HCT116 (cell line): ENCODE data around the gene UBE2E1.

ENCODE experiments used
- CTCF ChIP-seq, 3 experiments: fragments of 200-600 bp in 1 of 3; sonication (generic) in 1 of 3; IDR thresholded peaks in 2 of 3; conservative IDR thresholded peaks in 1 of 3; 2 replicates each; pipeline ENCODE4 v1.5.1; 2012 to 2017; ENCODE audit warnings: low read depth in 2 of 3, low read length in 2 of 3, antibody characterized with exemption in 1 of 3, borderline replicate concordance in 1 of 3, control low read depth in 1 of 3, mild to moderate bottlenecking in 1 of 3, mixed read lengths in 1 of 3, mixed run types in 1 of 3, moderate library complexity in 1 of 3; ENCODE audit not compliant: insufficient read depth in 1 of 3
- EGR1 ChIP-seq: IDR thresholded peaks from 2 replicates; pipeline ENCODE4 v1.6.1; 2012; ENCODE audit warnings: low read depth
- ELF1 ChIP-seq: IDR thresholded peaks from 2 replicates; pipeline ENCODE4 v1.6.1; 2012; ENCODE audit warnings: low read depth, borderline replicate concordance
- FOSL1 ChIP-seq: IDR thresholded peaks from 2 replicates; pipeline ENCODE4 v1.6.1; 2012; ENCODE audit warnings: low read depth
- POLR2A ChIP-seq: IDR thresholded peaks from 2 replicates; pipeline ENCODE4 v1.7.0; 2011; ENCODE audit warnings: borderline replicate concordance; ENCODE audit not compliant: insufficient read depth, insufficient read length; ENCODE audit errors: extremely low read depth
- REST ChIP-seq: IDR thresholded peaks from 2 replicates; pipeline ENCODE4 v1.6.1; 2012; ENCODE audit warnings: low read depth
- SIN3A ChIP-seq: IDR thresholded peaks from 2 replicates; pipeline ENCODE4 v1.6.1; 2012; ENCODE audit warnings: low read depth

- TF ChIP-seq CTCF (IDR thresholded peaks at IDR 0.05 in 2 of 3, conservative IDR thresholded peaks at IDR 0.05 in 1 of 3; ENCODE audit: borderline replicate concordance in 1 of 3, insufficient read depth in 1 of 3, low read depth in 2 of 3, low read length in 2 of 3) (no peak), POLR2A (no peak), ELF1 (no peak), SIN3A (no peak), REST (no peak), FOSL1 (no peak), EGR1 (no peak)
Measured at GRCh38 chr3:23940775-23941174, 135.0 kb downstream of the UBE2E1 start.
